Breast epithelium (tissue), 4 donors: ENCODE data around the gene SLC25A44. TPM values are rescaled to one million over a fixed set of nuclear protein-coding genes. Genes with fewer than 3 reads are reported as not detected.

ENCODE experiments used
- DNase-seq, 2 donors: peaks; one replicate each; pipeline ENCODE4 v3.0.0-alpha.2; 2019; ENCODE audit warnings: low spot score in 2 of 2
- H3K27ac ChIP-seq, 2 donors: fragments of 200-600 bp; sonication (generic) in 1 of 2; one replicate each; pipeline ENCODE4 v1.5.1; 2016 to 2019; ENCODE audit warnings: mild to moderate bottlenecking in 1 of 2
- H3K27me3 ChIP-seq, 2 donors: fragments of 200-600 bp; sonication (generic) in 1 of 2; one replicate each; pipeline versions ENCODE4 v1.5.1 to v1.6.0; 2017 to 2019; ENCODE audit warnings: control low read depth in 1 of 2, mild to moderate bottlenecking in 1 of 2
- H3K36me3 ChIP-seq: fragments of 200-600 bp; one replicate; pipeline ENCODE4 v1.5.1; 2019
- H3K4me1 ChIP-seq, 2 donors: fragments of 200-600 bp; sonication (generic); one replicate each; pipeline ENCODE4 v1.5.1; 2016 to 2019; ENCODE audit warnings: control low read depth in 1 of 2
- H3K4me3 ChIP-seq, 3 donors: fragments of 200-600 bp; sonication (generic); 1 replicate in 2 of 3; 2 replicates in 1 of 3; pipeline ENCODE4 v1.5.1; 2016 to 2019; ENCODE audit warnings: mild to moderate bottlenecking in 3 of 3, moderate library complexity in 2 of 3
- H3K9me3 ChIP-seq, 2 donors: fragments of 200-600 bp; sonication (generic) in 1 of 2; one replicate each; pipeline ENCODE4 v1.5.1; 2016 to 2019; ENCODE audit warnings: control low read depth in 1 of 2
- POLR2A ChIP-seq: fragments of 450-650 bp; IDR thresholded peaks from one replicate; pipeline ENCODE4 v1.6.1; 2016; ENCODE audit warnings: antibody characterized with exemption, mild to moderate bottlenecking, moderate library complexity
- POLR2AphosphoS5 ChIP-seq, 3 donors: sonication (generic); formaldehyde crosslinking; IDR thresholded peaks; one replicate each; pipeline ENCODE4 v1.6.1; 2017; ENCODE audit warnings: antibody characterized with exemption in 3 of 3
- intact Hi-C: fragments of 100-400 bp; cut with DNase I; formaldehyde crosslinking; loops from one replicate; pipeline ENCODE4 v1.15.1; 2023; ENCODE audit warnings: low total_unique reads
- total RNA-seq, 3 donors: library from RNA; depleted of rRNA; stranded (reverse); fragments of >200 nt; gene quantifications; one replicate each; pipeline ENCODE4 v1.1.0, GENCODE V29; 2016
- TF ChIP-seq, protein P1 (sequence below), 3 donors: fragments of 450-650 bp; IDR thresholded peaks; one replicate each; pipeline ENCODE4 v1.5.1; 2016 to 2017; ENCODE audit warnings: antibody characterized with exemption in 3 of 3, mild to moderate bottlenecking in 3 of 3, moderate library complexity in 3 of 3

The SLC25A44 gene
- total RNA-seq, 3 donors from 2014 or later: 10.7 to 23.7 (median 13.8) TPM

DNA sequence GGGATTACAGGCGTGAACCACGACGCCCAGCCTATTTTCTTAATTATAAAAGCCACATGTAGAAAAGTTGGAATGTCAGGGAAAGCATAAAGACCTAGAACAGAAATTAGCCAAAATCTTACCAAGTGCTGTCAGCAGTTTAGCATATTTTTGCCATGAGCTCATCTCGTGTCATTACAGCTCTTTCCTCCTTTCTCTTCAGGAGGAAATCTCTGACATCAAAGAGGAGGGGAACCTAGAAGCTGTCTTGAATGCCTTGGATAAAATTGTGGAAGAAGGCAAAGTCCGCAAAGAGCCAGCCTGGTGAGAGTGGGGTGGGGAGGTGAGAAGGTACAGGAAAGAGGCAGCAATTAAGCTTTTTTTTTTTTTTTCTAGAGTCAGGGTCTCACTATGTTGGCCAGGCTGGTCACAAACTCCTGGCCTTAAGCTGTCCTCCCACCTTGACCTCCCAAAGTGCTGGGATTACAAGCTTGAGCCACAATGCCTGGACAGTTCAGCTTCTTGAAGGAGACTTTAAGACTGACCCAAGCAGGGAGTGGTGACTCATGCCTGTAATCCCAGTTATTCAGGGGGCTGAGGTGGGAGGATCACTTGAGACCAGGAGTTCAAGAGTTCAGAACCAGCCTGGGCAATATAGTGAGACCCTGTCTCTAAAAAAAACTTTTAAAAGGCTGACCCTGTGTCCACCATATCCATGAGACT is 39.7 kb downstream of the SLC25A44 start:
- Histone ChIP-seq H3K9me3 (no peaks in the 10 kb centered on the region), H3K36me3 (no peaks in the 10 kb centered on the region), H3K27ac (no peak overlapping the region), H3K4me3 (no peak overlapping the region), H3K27me3 (no peaks in the 10 kb centered on the region), H3K4me1 (no peaks in the 10 kb centered on the region)
- intact Hi-C loops: no loop called here
- TF ChIP-seq, protein P1, sequence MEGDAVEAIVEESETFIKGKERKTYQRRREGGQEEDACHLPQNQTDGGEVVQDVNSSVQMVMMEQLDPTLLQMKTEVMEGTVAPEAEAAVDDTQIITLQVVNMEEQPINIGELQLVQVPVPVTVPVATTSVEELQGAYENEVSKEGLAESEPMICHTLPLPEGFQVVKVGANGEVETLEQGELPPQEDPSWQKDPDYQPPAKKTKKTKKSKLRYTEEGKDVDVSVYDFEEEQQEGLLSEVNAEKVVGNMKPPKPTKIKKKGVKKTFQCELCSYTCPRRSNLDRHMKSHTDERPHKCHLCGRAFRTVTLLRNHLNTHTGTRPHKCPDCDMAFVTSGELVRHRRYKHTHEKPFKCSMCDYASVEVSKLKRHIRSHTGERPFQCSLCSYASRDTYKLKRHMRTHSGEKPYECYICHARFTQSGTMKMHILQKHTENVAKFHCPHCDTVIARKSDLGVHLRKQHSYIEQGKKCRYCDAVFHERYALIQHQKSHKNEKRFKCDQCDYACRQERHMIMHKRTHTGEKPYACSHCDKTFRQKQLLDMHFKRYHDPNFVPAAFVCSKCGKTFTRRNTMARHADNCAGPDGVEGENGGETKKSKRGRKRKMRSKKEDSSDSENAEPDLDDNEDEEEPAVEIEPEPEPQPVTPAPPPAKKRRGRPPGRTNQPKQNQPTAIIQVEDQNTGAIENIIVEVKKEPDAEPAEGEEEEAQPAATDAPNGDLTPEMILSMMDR (IDR thresholded peaks at IDR 0.05): no peak
- TF ChIP-seq POLR2AphosphoS5 (IDR thresholded peaks at IDR 0.05): no peak
- no peak for DNase-seq

DNA sequence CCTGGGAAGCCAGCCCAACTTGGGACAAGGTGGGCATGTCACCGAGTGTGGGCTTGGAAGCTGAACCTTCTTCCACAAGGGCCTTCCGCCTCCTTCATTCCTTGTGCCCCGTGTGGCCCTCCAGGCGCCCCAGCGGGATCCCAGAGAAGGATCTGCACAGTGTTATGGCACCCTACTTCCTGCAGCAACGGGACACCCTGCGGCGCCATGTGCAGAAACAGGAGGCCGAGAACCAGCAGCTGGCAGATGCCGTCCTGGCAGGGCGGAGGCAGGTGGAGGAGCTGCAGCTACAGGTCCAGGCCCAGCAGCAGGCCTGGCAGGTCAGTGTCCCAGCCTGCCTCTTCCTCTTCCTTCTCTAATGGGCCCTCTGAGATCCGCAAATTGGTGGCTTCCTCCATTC is 42.3 kb downstream of the SLC25A44 start:
- DNase-seq: no peak
- Histone ChIP-seq H3K4me3 (no peak overlapping the region), H3K9me3 (no peaks in the 10 kb centered on the region), H3K27ac (no peak overlapping the region), H3K4me1 (no peaks in the 10 kb centered on the region), H3K36me3 (no peaks in the 10 kb centered on the region), H3K27me3 (no peaks in the 10 kb centered on the region)
- intact Hi-C loops: no loop called here
- TF ChIP-seq, protein P1 (IDR thresholded peaks at IDR 0.05): no peak
- no peak for TF ChIP-seq POLR2AphosphoS5 (IDR thresholded peaks at IDR 0.05)
- TF ChIP-seq POLR2A: no peak

DNA sequence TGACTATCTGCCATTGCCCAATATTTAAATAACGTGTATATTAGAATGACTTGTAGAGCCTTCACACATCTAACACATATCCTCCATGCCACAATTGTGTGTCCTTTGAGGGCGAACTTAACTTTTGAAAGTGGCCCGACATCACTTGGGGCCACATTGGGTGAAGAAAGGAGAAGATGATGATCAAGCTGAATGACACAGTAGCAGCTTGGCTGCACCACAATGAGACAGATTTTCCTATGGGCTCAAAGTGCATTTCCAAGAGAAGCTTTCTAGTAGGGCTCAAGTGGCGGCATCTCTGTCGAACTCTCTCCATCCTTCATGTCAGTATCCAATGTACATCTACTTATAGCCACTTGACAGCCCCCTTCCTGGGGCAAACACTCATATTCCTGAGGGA is 44.3 kb downstream of the SLC25A44 start:
- H3K4me1 ChIP-seq: no peaks in the 10 kb centered on the region
- DNase-seq: no peak
- no peaks in the 10 kb centered on the region for H3K9me3 ChIP-seq
- intact Hi-C loops: no loop called here
- no peaks in the 10 kb centered on the region for H3K27me3 ChIP-seq
- no peaks in the 10 kb centered on the region for H3K36me3 ChIP-seq
- no peak overlapping the region for H3K27ac ChIP-seq
- H3K4me3 ChIP-seq: no peak overlapping the region
- TF ChIP-seq POLR2A (no peak), POLR2AphosphoS5 (IDR thresholded peaks at IDR 0.05) (no peak)
- TF ChIP-seq, protein P1 (IDR thresholded peaks at IDR 0.05): no peak

DNA sequence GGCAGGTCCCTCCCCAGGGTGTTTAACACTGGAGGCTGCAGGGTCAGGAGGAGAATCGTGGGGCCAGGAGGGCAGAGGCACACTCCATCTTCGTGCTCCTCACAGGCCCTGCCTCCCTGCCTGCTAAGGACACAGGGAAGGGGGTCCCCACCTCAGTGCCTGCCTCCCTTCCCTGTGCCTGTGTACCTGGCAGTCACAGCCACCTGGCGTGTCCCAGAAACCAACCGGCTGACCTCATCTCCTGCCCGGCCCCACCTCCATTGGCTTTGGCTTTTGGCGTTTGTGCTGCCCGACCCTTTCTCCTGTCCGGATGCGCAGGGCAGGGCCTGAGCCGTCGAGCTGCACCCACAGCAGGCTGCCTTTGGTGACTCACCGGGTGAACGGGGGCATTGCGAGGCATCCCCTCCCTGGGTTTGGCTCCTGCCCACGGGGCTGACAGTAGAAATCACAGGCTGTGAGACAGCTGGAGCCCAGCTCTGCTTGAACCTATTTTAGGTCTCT is 47.5 kb downstream of the SLC25A44 start:
- no peak for TF ChIP-seq POLR2AphosphoS5 (IDR thresholded peaks at IDR 0.05)
- TF ChIP-seq, protein P1 (IDR thresholded peaks at IDR 0.05): no peak
- TF ChIP-seq POLR2A: no peak
- Histone ChIP-seq H3K27ac (no peak overlapping the region), H3K4me3 (no peak overlapping the region), H3K36me3 (no peaks in the 10 kb centered on the region), H3K9me3 (no peaks in the 10 kb centered on the region), H3K27me3 (no peaks in the 10 kb centered on the region), H3K4me1 (no peaks in the 10 kb centered on the region)
- DNase-seq: no peak
- intact Hi-C loops: no loop called here

DNA sequence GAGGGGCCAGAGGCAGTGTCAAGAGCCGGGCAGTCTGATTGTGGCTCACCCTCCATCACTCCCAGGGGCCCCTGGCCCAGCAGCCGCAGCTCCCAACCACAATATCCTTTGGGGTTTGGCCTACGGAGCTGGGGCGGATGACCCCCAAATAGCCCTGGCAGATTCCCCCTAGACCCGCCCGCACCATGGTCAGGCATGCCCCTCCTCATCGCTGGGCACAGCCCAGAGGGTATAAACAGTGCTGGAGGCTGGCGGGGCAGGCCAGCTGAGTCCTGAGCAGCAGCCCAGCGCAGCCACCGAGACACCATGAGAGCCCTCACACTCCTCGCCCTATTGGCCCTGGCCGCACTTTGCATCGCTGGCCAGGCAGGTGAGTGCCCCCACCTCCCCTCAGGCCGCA is 48.0 kb downstream of the SLC25A44 start, which contains the start of gene BGLAP:
Gene BGLAP, plus strand, starts transcription at position 259 of the 400 bp plus-strand sequence. Its CDS starts 48 bp downstream, at position 307.
- H3K27me3 ChIP-seq: no peaks in the 10 kb centered on the region
- DNase-seq: no peak
- H3K4me1 ChIP-seq: no peaks in the 10 kb centered on the region
- intact Hi-C loops: no loop called here
- no peak within 1 kb of the TSS for H3K4me3 ChIP-seq
- no peak within 1 kb of the TSS for H3K27ac ChIP-seq
- H3K36me3 ChIP-seq: no peaks in the 10 kb centered on the region
- no peaks in the 10 kb centered on the region for H3K9me3 ChIP-seq
- TF ChIP-seq POLR2A: no peak
- TF ChIP-seq, protein P1 (IDR thresholded peaks at IDR 0.05): no peak
